Keratinocyte (primary cell): ENCODE data around the gene FYB1.

Experiments
- EZH2 ChIP-seq: IDR thresholded peaks from one replicate; pipeline ENCODE4 v1.6.1; 2012; ENCODE audit warnings: inconsistent platforms, mild to moderate bottlenecking, low read length, moderate library complexity
- TF ChIP-seq, protein P1 (sequence below), 3 experiments: IDR thresholded peaks in 1 of 3; conservative IDR thresholded peaks in 1 of 3; optimal IDR thresholded peaks in 1 of 3; 2 replicates in 2 of 3; 3 replicates in 1 of 3; pipeline versions ENCODE3 to v1.5.1; 2011; ENCODE audit warnings: low read length in 3 of 3, mild to moderate bottlenecking in 3 of 3, moderate library complexity in 2 of 3, control low read depth in 1 of 3, inconsistent platforms in 1 of 3; ENCODE audit not compliant: insufficient read depth in 2 of 3; ENCODE audit errors: extremely low read depth in 1 of 3

DNA sequence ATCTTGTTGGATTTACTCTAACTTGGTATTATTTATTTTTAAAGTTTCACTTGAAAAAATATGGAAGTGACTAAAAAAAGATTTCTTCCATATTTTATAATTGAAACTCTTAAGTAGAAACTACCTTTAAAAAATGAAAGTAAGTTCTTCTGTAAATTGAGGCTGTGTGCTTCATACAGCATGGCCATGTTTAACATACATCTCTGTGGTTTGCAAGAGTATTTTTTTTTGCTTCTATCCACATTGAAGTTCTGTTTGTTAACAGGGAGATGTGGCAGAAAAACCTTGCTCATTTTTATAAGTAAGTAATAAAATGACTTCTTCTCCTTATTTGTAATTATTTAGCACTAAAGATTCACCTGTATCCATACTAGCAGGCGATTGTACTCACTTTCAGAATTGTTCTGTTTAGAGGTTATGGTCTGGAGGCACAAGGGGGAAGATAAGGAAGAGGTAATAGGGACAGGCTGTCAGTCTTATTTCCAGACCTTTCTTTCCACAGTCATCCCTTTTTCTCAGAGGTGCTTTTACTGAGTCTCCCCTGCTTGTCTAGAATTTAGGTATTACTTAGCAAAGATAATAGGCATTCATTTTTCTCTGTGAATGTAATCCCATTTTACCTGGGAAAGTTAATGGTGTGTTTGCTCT, 16.0 kb downstream of the FYB1 start:
- TF ChIP-seq, protein P1, sequence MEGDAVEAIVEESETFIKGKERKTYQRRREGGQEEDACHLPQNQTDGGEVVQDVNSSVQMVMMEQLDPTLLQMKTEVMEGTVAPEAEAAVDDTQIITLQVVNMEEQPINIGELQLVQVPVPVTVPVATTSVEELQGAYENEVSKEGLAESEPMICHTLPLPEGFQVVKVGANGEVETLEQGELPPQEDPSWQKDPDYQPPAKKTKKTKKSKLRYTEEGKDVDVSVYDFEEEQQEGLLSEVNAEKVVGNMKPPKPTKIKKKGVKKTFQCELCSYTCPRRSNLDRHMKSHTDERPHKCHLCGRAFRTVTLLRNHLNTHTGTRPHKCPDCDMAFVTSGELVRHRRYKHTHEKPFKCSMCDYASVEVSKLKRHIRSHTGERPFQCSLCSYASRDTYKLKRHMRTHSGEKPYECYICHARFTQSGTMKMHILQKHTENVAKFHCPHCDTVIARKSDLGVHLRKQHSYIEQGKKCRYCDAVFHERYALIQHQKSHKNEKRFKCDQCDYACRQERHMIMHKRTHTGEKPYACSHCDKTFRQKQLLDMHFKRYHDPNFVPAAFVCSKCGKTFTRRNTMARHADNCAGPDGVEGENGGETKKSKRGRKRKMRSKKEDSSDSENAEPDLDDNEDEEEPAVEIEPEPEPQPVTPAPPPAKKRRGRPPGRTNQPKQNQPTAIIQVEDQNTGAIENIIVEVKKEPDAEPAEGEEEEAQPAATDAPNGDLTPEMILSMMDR (optimal IDR thresholded peaks at IDR 0.05 in 1 of 3, IDR thresholded peaks at IDR 0.05 in 1 of 3, conservative IDR thresholded peaks at IDR 0.05 in 1 of 3; ENCODE audit: extremely low read depth in 1 of 3, insufficient read depth in 2 of 3, low read length in 3 of 3) = no peak
- TF ChIP-seq EZH2 = no peak
